GM23248 (cell line): Measurements from ENCODE around the gene LHX1.

ENCODE experiments used
- EZH2 ChIP-seq: fragments of 200-600 bp; sonication (generic); IDR thresholded peaks from 2 replicates; pipeline ENCODE4 v1.6.1; 2018; ENCODE audit warnings: antibody characterized with exemption, mild to moderate bottlenecking; ENCODE audit not compliant: insufficient read depth, poor library complexity, severe bottlenecking
- EZH2phosphoT487 ChIP-seq: fragments of 200-600 bp; sonication (generic); IDR thresholded peaks from 2 replicates; pipeline ENCODE4 v1.6.1; 2018; ENCODE audit warnings: antibody characterized with exemption, moderate library complexity, mild to moderate bottlenecking, low read depth; ENCODE audit not compliant: insufficient read depth

- TF ChIP-seq EZH2phosphoT487: peak; percentile 87; the same call in 1 of the 2 replicates
- peak; percentile 96 for TF ChIP-seq EZH2
These were observed 2.0 kb downstream of the LHX1 start for GRCh38 chr17:36939052-36939801.
